ENCODE measurements around the gene POMP.

POMP gene

GRCh38 chr13:28707629-28708427 is 48.9 kb downstream of the POMP start:
- TF ChIP-seq, protein P1, sequence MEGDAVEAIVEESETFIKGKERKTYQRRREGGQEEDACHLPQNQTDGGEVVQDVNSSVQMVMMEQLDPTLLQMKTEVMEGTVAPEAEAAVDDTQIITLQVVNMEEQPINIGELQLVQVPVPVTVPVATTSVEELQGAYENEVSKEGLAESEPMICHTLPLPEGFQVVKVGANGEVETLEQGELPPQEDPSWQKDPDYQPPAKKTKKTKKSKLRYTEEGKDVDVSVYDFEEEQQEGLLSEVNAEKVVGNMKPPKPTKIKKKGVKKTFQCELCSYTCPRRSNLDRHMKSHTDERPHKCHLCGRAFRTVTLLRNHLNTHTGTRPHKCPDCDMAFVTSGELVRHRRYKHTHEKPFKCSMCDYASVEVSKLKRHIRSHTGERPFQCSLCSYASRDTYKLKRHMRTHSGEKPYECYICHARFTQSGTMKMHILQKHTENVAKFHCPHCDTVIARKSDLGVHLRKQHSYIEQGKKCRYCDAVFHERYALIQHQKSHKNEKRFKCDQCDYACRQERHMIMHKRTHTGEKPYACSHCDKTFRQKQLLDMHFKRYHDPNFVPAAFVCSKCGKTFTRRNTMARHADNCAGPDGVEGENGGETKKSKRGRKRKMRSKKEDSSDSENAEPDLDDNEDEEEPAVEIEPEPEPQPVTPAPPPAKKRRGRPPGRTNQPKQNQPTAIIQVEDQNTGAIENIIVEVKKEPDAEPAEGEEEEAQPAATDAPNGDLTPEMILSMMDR (IDR thresholded peaks at IDR 0.05): no peak
- H3K4me3 ChIP-seq: no peak overlapping the region

GRCh38 chr13:28710161-28710560 is 51.2 kb downstream of the POMP start:
- no peaks in the 10 kb centered on the region for H3K4me1 ChIP-seq
- no peak overlapping the region for H3K4me3 ChIP-seq
- TF ChIP-seq, protein P1 (IDR thresholded peaks at IDR 0.05): no peak
- no peak overlapping the region for H3K27ac ChIP-seq
- DNase-seq: no peak
- no peaks in the 10 kb centered on the region for H3K9me3 ChIP-seq
- intact Hi-C loops (cut with DNase I; ENCODE audit: low total_unique reads): no loop called here
- no peaks in the 10 kb centered on the region for H3K27me3 ChIP-seq
- H3K36me3 ChIP-seq: peaks cover 0 to 21% (median 4%) of the 10 kb centered on the region in 3 donors

More at GRCh38 chr13:28707629-28708427, 48.9 kb downstream of the POMP start:
- no peaks in the 10 kb centered on the region for H3K9me3 ChIP-seq
- H3K27ac ChIP-seq: no peak overlapping the region
- intact Hi-C loops (cut with DNase I; ENCODE audit: low total_unique reads): no loop called here
- no peak for DNase-seq
- H3K4me1 ChIP-seq: no peaks in the 10 kb centered on the region
- no peaks in the 10 kb centered on the region for H3K27me3 ChIP-seq
- peaks cover 6 to 34% (median 6%) of the 10 kb centered on the region in 3 donors for H3K36me3 ChIP-seq

- intact Hi-C loops (cut with DNase I; ENCODE audit: low total_unique reads): loop anchor here (5.0 kb wide), 1 partner anchor 57 kb away; the partner anchor contains the start of gene POMP
- H3K4me1 ChIP-seq: peaks cover 0 to 24% (median 6%) of the 10 kb centered on the region in 4 donors
- H3K27me3 ChIP-seq: no peaks in the 10 kb centered on the region
- no peak overlapping the region for H3K4me3 ChIP-seq
- H3K27ac ChIP-seq: no peak overlapping the region
- DNase-seq: no peak
- TF ChIP-seq, protein P1 (IDR thresholded peaks at IDR 0.05): no peak
- no peaks in the 10 kb centered on the region for H3K9me3 ChIP-seq
- H3K36me3 ChIP-seq: peaks cover 0 to 15% (median 0%) of the 10 kb centered on the region in 3 donors
Measured at GRCh38 chr13:28714651-28715050, 55.7 kb downstream of the POMP start.

- intact Hi-C loops (cut with DNase I; ENCODE audit: low total_unique reads): loop anchor here (5.0 kb wide), 1 partner anchor 59 kb away; the partner anchor contains the start of gene POMP
- no peak overlapping the region for H3K27ac ChIP-seq
Measured at GRCh38 chr13:28716511-28716910, 57.6 kb downstream of the POMP start.

GRCh38 chr13:28717170-28717569 is 58.2 kb downstream of the POMP start:
- H3K9me3 ChIP-seq: no peaks in the 10 kb centered on the region
- peaks cover 0 to 25% (median 6%) of the 10 kb centered on the region in 4 donors for H3K4me1 ChIP-seq
- intact Hi-C loops (cut with DNase I; ENCODE audit: low total_unique reads): loop anchor here (5.0 kb wide), 1 partner anchor 60 kb away; the partner anchor contains the start of gene POMP
- no peaks in the 10 kb centered on the region for H3K27me3 ChIP-seq
- H3K27ac ChIP-seq: no peak overlapping the region
- no peak for DNase-seq
- TF ChIP-seq, protein P1 (IDR thresholded peaks at IDR 0.05): no peak
- H3K4me3 ChIP-seq: no peak overlapping the region
- peaks cover 0 to 8% (median 0%) of the 10 kb centered on the region in 3 donors for H3K36me3 ChIP-seq

More at GRCh38 chr13:28716511-28716910, 57.6 kb downstream of the POMP start:
- TF ChIP-seq, protein P1 (IDR thresholded peaks at IDR 0.05): no peak
- no peaks in the 10 kb centered on the region for H3K9me3 ChIP-seq
- H3K36me3 ChIP-seq: peaks cover 0 to 8% (median 0%) of the 10 kb centered on the region in 3 donors
- H3K4me3 ChIP-seq: no peak overlapping the region
- H3K4me1 ChIP-seq: peaks cover 0 to 25% (median 6%) of the 10 kb centered on the region in 4 donors
- H3K27me3 ChIP-seq: no peaks in the 10 kb centered on the region
- no peak for DNase-seq
